SK-N-MC (cell line): ENCODE results near the gene TMTC1.

ENCODE experiments used
- DNase-seq: peaks from one replicate; pipeline ENCODE4 v3.0.0-alpha.2; 2011; ENCODE audit warnings: low read depth, low spot score
- H3K27ac ChIP-seq: fragments of 200-600 bp; sonication (generic); 2 replicates; pipeline ENCODE4 v1.5.1; 2016; ENCODE audit warnings: mixed run types
- H3K36me3 ChIP-seq: fragments of 200-600 bp; sonication (generic); 2 replicates; pipeline ENCODE4 v1.6.1; 2017; ENCODE audit warnings: antibody characterized with exemption, low read length, mixed read lengths; ENCODE audit not compliant: insufficient read depth
- H3K4me3 ChIP-seq: fragments of 200-600 bp; sonication (generic); 2 replicates; pipeline ENCODE4 v1.5.1; 2016
- H3K9ac ChIP-seq: fragments of 200-600 bp; sonication (generic); 2 replicates; pipeline ENCODE4 v1.8.0; 2017; ENCODE audit warnings: mixed run types, mixed read lengths; ENCODE audit not compliant: insufficient read length
- H3K9me3 ChIP-seq: fragments of 200-600 bp; sonication (generic); 2 replicates; pipeline ENCODE4 v1.6.1; 2017; ENCODE audit warnings: low read depth, mild to moderate bottlenecking, antibody characterized with exemption, low read length, moderate library complexity, mixed read lengths
- EZH2 ChIP-seq: fragments of 200-600 bp; sonication (generic); IDR thresholded peaks from one replicate; pipeline ENCODE4 v1.6.1; 2017; ENCODE audit warnings: antibody characterized with exemption
- FOXP2 ChIP-seq: optimal IDR thresholded peaks from 2 replicates; pipeline ENCODE3; 2011; ENCODE audit warnings: mild to moderate bottlenecking, moderate library complexity; ENCODE audit not compliant: insufficient read depth; ENCODE audit errors: extremely low read length, control extremely low read depth
- POLR2AphosphoS5 ChIP-seq: IDR thresholded peaks from 2 replicates; pipeline ENCODE4 v1.6.1; 2012; ENCODE audit warnings: mild to moderate bottlenecking, low read depth, low read length, borderline replicate concordance

TMTC1 gene

DNA sequence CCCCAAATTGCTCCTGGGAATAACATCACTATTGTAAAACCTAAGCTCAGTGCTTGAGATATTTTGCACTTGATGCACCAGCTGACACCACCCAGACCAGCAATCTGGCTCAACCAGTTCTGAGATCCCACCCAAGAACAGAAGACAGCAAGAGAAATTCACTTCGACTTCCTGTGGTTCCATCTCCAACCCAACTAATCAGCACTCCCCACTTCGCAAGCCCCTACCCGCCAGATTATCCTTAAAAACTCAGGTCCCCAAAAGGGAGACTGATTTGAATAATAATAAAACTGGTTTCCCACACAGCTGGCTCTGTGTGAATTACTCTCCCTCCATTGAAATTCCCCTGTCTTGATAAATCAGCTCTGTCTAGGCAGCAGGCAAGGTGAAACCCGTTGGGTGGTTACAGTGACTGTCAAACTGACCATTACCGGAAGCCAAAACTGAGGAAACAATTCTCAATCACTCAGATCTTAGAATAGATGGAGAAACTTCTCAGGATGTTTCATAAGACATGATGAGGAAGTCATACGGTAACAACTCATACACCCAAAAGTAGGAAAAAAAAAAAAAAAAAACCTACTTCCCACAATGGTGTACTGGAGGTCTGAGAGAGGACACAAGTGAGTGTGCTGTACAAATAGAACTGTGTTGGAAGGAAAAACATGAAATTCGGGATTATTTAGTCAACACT lies 92.4 kb downstream of the TMTC1 start:
- H3K27ac ChIP-seq, result no peak overlapping the region

DNA sequence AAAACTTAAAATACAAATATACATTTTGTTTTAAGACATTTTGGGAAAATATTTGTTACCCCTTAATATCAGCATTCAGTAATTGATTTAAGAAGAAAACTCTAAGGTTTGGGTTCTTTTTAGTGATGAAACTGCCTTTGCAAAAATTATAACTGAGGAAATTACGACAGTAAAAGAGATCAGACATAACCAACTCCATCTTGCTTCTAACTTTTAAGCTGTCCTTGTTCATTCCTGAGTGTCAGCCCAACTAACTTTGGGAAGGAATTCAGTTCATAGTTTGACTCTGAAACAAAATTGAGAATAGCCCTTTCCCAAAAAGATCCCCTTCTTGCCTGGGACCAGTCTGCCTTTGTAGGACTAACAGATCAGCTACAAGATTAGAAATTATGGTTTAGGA lies 93.0 kb downstream of the TMTC1 start:
- Histone ChIP-seq H3K9ac (no peak overlapping the region), H3K36me3 (no peaks in the 10 kb centered on the region), H3K4me3 (no peak overlapping the region), H3K27ac (no peak overlapping the region), H3K9me3 (no peaks in the 10 kb centered on the region)
- no peak for DNase-seq
- no peak for TF ChIP-seq EZH2
- no peak for TF ChIP-seq POLR2AphosphoS5
- TF ChIP-seq FOXP2, result no peak

More for the DNA sequence above, 92.4 kb downstream of the TMTC1 start:
- Histone ChIP-seq H3K9ac (no peak overlapping the region), H3K4me3 (no peak overlapping the region), H3K9me3 (no peaks in the 10 kb centered on the region), H3K36me3 (no peaks in the 10 kb centered on the region)
- no peak for DNase-seq
- no peak for TF ChIP-seq POLR2AphosphoS5
- no peak for TF ChIP-seq EZH2
- no peak for TF ChIP-seq FOXP2

DNA sequence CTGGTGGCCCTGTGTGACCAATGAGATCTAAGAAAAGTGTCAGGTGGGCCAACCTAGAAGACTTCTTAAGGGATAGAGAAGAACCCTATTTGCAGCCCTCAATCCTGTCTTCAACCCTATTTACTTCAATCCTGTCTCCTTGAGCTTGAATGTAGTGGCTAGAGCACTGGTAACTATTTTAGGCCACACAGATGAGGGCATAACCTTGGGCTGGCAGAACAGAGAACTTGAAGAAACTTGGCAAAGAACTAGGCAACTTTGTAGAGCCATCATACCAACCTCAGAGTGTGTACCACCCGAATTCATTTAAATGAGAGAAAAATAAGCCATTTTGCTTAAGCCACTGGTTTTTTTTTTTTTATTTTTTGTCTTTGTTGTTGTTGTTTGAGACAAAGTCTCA lies 94.8 kb downstream of the TMTC1 start:
- Histone ChIP-seq H3K9me3 (no peaks in the 10 kb centered on the region), H3K9ac (no peak overlapping the region), H3K27ac (no peak overlapping the region), H3K4me3 (no peak overlapping the region), H3K36me3 (no peaks in the 10 kb centered on the region)
- TF ChIP-seq FOXP2, result no peak
- no peak for TF ChIP-seq POLR2AphosphoS5
- TF ChIP-seq EZH2, result no peak
- DNase-seq, result no peak

DNA sequence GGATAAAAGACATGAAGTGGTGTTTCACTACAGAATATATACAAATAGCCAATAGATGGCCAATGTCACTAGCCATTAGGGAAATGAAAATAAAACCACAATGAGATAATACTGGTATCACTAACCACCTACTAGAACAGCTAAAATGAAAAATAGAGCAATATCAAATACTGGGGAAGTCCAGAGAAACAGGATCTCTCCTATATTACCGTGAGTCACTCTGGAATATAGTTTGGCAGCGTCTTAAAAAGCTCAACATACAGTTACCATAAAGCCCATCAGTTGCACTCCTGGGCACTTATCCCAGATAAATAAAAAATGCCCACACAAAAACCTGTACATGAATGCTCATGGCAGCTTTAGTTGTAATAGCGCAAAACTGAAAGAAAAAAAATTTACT lies 101.7 kb downstream of the TMTC1 start:
- Histone ChIP-seq H3K27ac (no peak overlapping the region), H3K9me3 (no peaks in the 10 kb centered on the region), H3K9ac (no peak overlapping the region), H3K4me3 (no peak overlapping the region), H3K36me3 (no peaks in the 10 kb centered on the region)
- no peak for DNase-seq
- TF ChIP-seq POLR2AphosphoS5 (no peak), EZH2 (no peak), FOXP2 (no peak)

DNA sequence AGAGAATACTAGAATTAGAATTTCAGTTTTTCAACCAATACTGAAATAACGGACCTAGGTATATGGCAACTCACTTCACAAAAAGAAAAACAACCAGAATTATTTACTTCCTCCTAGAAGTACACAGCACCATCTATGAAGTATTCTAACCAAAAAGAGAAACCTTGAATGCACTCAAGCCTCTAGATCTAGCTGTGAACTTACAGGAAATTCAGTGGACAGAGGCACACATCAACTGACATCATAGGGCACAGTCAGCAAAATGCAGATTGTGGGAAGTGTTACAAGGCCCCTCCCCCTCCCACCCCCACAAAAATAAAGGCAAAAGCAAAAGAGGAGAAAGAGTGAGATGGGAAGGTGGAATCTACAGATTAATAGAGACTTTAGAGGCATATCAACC lies 102.4 kb downstream of the TMTC1 start:
- Histone ChIP-seq H3K27ac (no peak overlapping the region), H3K9me3 (no peaks in the 10 kb centered on the region), H3K9ac (no peak overlapping the region), H3K4me3 (no peak overlapping the region), H3K36me3 (no peaks in the 10 kb centered on the region)
- TF ChIP-seq POLR2AphosphoS5 (no peak), FOXP2 (no peak)
- no peak for DNase-seq

DNA sequence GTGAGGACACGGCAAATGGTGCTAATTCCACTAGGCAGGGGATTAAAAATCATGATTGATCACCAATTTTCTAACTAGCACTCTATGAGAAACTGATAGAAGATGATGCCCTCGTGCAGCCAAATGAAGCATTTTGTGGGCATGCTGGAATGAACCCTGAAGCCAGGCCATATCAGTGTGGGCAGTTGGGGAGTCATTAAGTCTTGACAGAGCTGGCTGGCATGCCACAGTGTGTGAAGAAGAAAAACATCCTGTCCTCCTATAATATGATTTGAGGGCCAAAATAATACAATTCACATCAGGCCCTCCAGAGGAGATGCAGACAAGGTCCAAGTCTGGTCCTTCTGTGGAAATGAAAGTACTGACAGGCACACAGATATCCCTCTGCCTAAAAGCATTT lies 107.1 kb downstream of the TMTC1 start:
- Histone ChIP-seq H3K4me3 (no peak overlapping the region), H3K9me3 (no peaks in the 10 kb centered on the region), H3K9ac (no peak overlapping the region), H3K36me3 (no peaks in the 10 kb centered on the region), H3K27ac (no peak overlapping the region)
- TF ChIP-seq POLR2AphosphoS5 (no peak), EZH2 (no peak), FOXP2 (no peak)
- DNase-seq, result no peak

DNA sequence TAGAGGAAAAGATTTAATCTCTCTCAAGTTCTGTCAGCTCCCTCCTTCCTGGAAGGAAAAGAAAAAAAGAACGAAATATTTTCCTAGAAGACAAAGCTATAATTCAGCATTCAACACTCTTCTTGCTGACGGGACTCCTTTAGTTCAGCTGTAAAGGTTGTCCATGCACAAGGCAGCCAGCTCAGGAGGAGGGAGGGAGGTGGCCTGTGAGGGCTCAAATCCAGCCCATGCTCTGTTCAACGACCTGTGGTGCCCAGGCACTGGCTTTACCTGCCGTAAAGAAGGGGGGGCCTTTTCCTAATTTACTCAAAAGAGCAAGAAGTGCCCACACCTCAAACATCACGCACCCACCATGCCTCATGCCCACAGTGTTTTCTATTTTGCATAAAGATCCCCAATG lies 109.3 kb downstream of the TMTC1 start:
- H3K4me3 ChIP-seq, result no peak overlapping the region
- no peak overlapping the region for H3K27ac ChIP-seq
- DNase-seq, result no peak
- H3K36me3 ChIP-seq, result no peaks in the 10 kb centered on the region
- no peak overlapping the region for H3K9ac ChIP-seq
- no peak for TF ChIP-seq EZH2
- no peaks in the 10 kb centered on the region for H3K9me3 ChIP-seq

DNA sequence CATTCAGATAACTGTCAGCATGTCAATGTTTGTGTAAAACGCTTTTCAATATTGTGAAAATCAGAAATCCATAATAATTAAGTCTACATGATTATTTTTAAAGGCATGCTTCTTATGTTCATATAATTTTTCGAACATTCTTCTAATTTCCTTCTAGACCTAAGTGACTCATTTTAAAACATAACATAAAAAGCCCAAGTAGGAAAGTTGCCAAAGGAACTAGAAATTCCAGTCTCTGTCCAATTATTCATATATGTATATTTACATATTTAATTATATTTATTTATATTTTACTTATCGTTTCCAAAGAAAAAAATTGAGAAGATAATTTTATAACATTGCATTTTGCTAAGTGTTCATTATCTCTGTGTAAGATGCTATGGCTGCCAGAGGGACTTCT lies 110.4 kb downstream of the TMTC1 start:
- H3K9me3 ChIP-seq, result no peaks in the 10 kb centered on the region
- H3K9ac ChIP-seq, result no peak overlapping the region
- H3K27ac ChIP-seq, result no peak overlapping the region
- DNase-seq, result no peak
- TF ChIP-seq POLR2AphosphoS5 (no peak), EZH2 (no peak), FOXP2 (no peak)
- H3K36me3 ChIP-seq, result no peaks in the 10 kb centered on the region
- no peak overlapping the region for H3K4me3 ChIP-seq

DNA sequence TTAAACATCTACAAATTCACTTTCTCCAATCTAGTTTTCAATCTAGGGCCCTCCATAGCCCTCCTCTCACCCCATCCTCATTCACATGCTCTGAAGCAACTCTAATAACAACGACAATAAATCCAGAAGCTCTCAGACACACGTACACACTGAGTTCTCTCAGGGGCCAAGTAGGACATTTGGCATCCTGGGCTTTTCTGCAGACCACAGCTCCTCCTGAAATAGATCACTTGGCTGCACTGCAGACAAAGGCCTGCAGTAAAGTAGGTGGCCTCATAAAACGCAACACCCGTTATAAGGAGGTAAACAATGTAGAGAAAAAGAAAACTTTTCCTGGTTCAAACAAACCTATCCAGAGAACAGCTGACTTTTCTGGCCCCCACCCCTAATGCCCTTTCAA lies 111.2 kb downstream of the TMTC1 start:
- Histone ChIP-seq H3K9me3 (no peaks in the 10 kb centered on the region), H3K4me3 (no peak overlapping the region)
- no peak for TF ChIP-seq POLR2AphosphoS5
- TF ChIP-seq FOXP2, result no peak
- no peak for TF ChIP-seq EZH2

More for the DNA sequence above, 111.2 kb downstream of the TMTC1 start:
- DNase-seq, result no peak
- Histone ChIP-seq H3K36me3 (no peaks in the 10 kb centered on the region), H3K9ac (no peak overlapping the region), H3K27ac (no peak overlapping the region)
